CD8-positive, alpha-beta memory T cell (primary cell): ENCODE measurements around the gene CIDEB. TPM values are rescaled to one million over a fixed set of nuclear protein-coding genes. Genes with fewer than 3 reads are reported as not detected.

Experiments used
- CTCF ChIA-PET: fragments of 350-600 bp; sonication (Branson Sonifier 250); formaldehyde crosslinking; loops from one replicate; lab custom pipeline; 2021; ENCODE audit warnings: antibody characterized with exemption; lab: Charles Lee
- POLR2A ChIA-PET: fragments of 350-600 bp; sonication (Branson Sonifier 250); formaldehyde crosslinking; loops from one replicate; lab custom pipeline; 2021; ENCODE audit warnings: antibody characterized with exemption; lab: Charles Lee
- DNase-seq, 5 donors: peaks; one replicate each; pipeline versions ENCODE4 v3.0.0 to v3.0.0-alpha.2; 2020 to 2022; ENCODE audit warnings: mixed read lengths in 1 of 5
- H3K27ac ChIP-seq: one replicate; pipeline ENCODE4 v1.7.0; 2013; ENCODE audit warnings: low read depth, mild to moderate bottlenecking, low read length, moderate library complexity
- H3K27me3 ChIP-seq: 2 replicates; pipeline ENCODE4 v1.7.0; 2013; ENCODE audit warnings: low read length, mild to moderate bottlenecking; ENCODE audit not compliant: insufficient read depth, poor library complexity, severe bottlenecking
- H3K36me3 ChIP-seq: 2 replicates; pipeline ENCODE4 v1.7.0; 2013; ENCODE audit warnings: mild to moderate bottlenecking, low read length, moderate library complexity; ENCODE audit not compliant: insufficient read depth
- H3K4me1 ChIP-seq: 2 replicates; pipeline ENCODE4 v1.7.0; 2013; ENCODE audit warnings: mild to moderate bottlenecking, low read length, moderate library complexity; ENCODE audit not compliant: insufficient read depth
- H3K4me3 ChIP-seq: 2 replicates; pipeline ENCODE4 v1.7.0; 2013; ENCODE audit warnings: mild to moderate bottlenecking, low read length
- H3K9me3 ChIP-seq: 2 replicates; pipeline ENCODE4 v1.7.0; 2013; ENCODE audit warnings: mild to moderate bottlenecking, low read length
- H3K27ac Mint-ChIP-seq, 8 donors: one replicate each; pipeline ENCODE4 v1.8.0; 2020 to 2021; ENCODE audit warnings: mixed read lengths in 8 of 8, mild to moderate bottlenecking in 6 of 8, inconsistent platforms in 3 of 8, moderate library complexity in 3 of 8
- H3K27me3 Mint-ChIP-seq, 2 donors: one replicate each; pipeline ENCODE4 v1.8.0; 2020 to 2021; ENCODE audit warnings: mixed read lengths in 2 of 2, mild to moderate bottlenecking in 1 of 2, moderate library complexity in 1 of 2
- H3K36me3 Mint-ChIP-seq, 3 donors: one replicate each; pipeline ENCODE4 v1.8.0; 2020 to 2021; ENCODE audit warnings: mixed read lengths in 3 of 3, inconsistent platforms in 1 of 3, mild to moderate bottlenecking in 1 of 3
- H3K4me1 Mint-ChIP-seq, 3 donors: one replicate each; pipeline ENCODE4 v1.8.0; 2020 to 2021; ENCODE audit warnings: mixed read lengths in 3 of 3, inconsistent platforms in 1 of 3, mild to moderate bottlenecking in 1 of 3
- H3K4me3 Mint-ChIP-seq, 7 donors: one replicate each; pipeline ENCODE4 v1.8.0; 2020 to 2021; ENCODE audit warnings: mixed read lengths in 7 of 7, mild to moderate bottlenecking in 6 of 7, moderate library complexity in 4 of 7, inconsistent platforms in 2 of 7
- H3K9me3 Mint-ChIP-seq, 5 donors: one replicate each; pipeline ENCODE4 v1.8.0; 2020 to 2022; ENCODE audit warnings: mixed read lengths in 5 of 5, mild to moderate bottlenecking in 3 of 5, moderate library complexity in 2 of 5, inconsistent platforms in 1 of 5
- polyA plus RNA-seq: library from polyadenylated mRNA; unstranded; fragments of 300-500 nt; fragmentation: Illumina TruSeq; gene quantifications from one replicate; pipeline ENCODE4 v1.2.3, GENCODE V29; 2021
- total RNA-seq, 2 experiments: library from RNA; stranded (reverse); gene quantifications; one replicate each; pipeline ENCODE4 v1.2.3, GENCODE V29; 2021

The CIDEB gene
- total and polyA plus RNA-seq, 3 experiments from 2014 or later = 12.4 to 27.5 (median 12.7) TPM

GRCh38 chr14:24310265-24310645 lies 2.5 kb upstream of the CIDEB start:
- Mint-ChIP-seq H3K4me1 (peaks cover 63 to 71% (median 64%) of the 10 kb centered on the region in 3 donors), H3K9me3 (no peaks in the 10 kb centered on the region), H3K27me3 (peaks cover 0 to 2% of the 10 kb centered on the region in 2 donors), H3K36me3 (peaks cover 0 to 31% (median 11%) of the 10 kb centered on the region in 3 donors), H3K27ac (peak overlapping the region; percentile 89 to 98 (median 96)), H3K4me3 (peak overlapping the region; percentile 79 to 87 (median 83))
- CTCF ChIA-PET = interaction anchor here (0.9 to 17.7 kb wide), 13 partner anchors 10 to 126 kb away, joined by 3 to 265 read pairs (median 12); partner anchors contain the start of genes ADCY4, CBLN3, DHRS1 and KHNYN
- Histone ChIP-seq H3K4me3 (peak overlapping the region; percentile 58), H3K4me1 (peaks cover 65% of the 10 kb centered on the region), H3K36me3 (peaks cover 16% of the 10 kb centered on the region), H3K9me3 (no peaks in the 10 kb centered on the region), H3K27me3 (no peaks in the 10 kb centered on the region), H3K27ac (peak overlapping the region; percentile 69)
- POLR2A ChIA-PET = interaction anchor here (1.5 to 3.5 kb wide), 7 partner anchors 11 to 120 kb away, joined by 3 to 26 read pairs (median 9); partner anchors contain the start of genes CBLN3, DHRS1, KHNYN and NOP9
- DNase-seq = no peak

GRCh38 chr14:24309538-24310264 lies 1.9 kb upstream of the CIDEB start, which contains the start of gene LTB4R2:
Gene LTB4R2 (plus strand): TSS chr14:24310140. CDS start chr14:24310665, 525 bp downstream.
- no peaks in the 10 kb centered on the region for H3K27me3 ChIP-seq
- ChIA-PET CTCF (interaction anchor here (0.9 to 17.7 kb wide), 17 partner anchors 9 to 251 kb away, joined by 3 to 265 read pairs (median 7); partner anchors contain the start of genes ADCY4, CBLN3, CHMP4A and DHRS1), POLR2A (interaction anchor here (1.5 to 3.5 kb wide), 6 partner anchors 10 to 121 kb away, joined by 3 to 26 read pairs (median 12); partner anchors contain the start of genes CBLN3, DHRS1, KHNYN and NOP9)
- no peak for DNase-seq
- peaks cover 22% of the 10 kb centered on the region for H3K36me3 ChIP-seq
- Mint-ChIP-seq H3K27ac (peak within 1 kb of the TSS; percentile 89 to 98 (median 96)), H3K9me3 (no peaks in the 10 kb centered on the region), H3K4me3 (peak within 1 kb of the TSS; percentile 79 to 88 (median 84)), H3K4me1 (peaks cover 58 to 66% (median 59%) of the 10 kb centered on the region in 3 donors), H3K27me3 (peaks cover 0 to 2% of the 10 kb centered on the region in 2 donors), H3K36me3 (peaks cover 0 to 37% (median 16%) of the 10 kb centered on the region in 3 donors)
- no peaks in the 10 kb centered on the region for H3K9me3 ChIP-seq
- H3K4me3 ChIP-seq = peak within 1 kb of the TSS; percentile 58
- peak within 1 kb of the TSS; percentile 69 for H3K27ac ChIP-seq
- H3K4me1 ChIP-seq = peaks cover 59% of the 10 kb centered on the region

- Histone ChIP-seq H3K36me3 (peaks cover 33% of the 10 kb centered on the region), H3K9me3 (no peaks in the 10 kb centered on the region), H3K27me3 (no peaks in the 10 kb centered on the region), H3K27ac (no peak overlapping the region), H3K4me1 (peaks cover 48% of the 10 kb centered on the region), H3K4me3 (no peak overlapping the region)
- ChIA-PET CTCF (interaction anchor here (0.6 to 17.7 kb wide), 30 partner anchors 8 to 194 kb away, joined by 3 to 265 read pairs (median 4); partner anchors contain the start of genes ADCY4, CBLN3, CHMP4A and DCAF11), POLR2A (interaction anchor here (1.1 to 1.4 kb wide), 3 partner anchors 66 to 121 kb away, joined by 4 to 6 read pairs (median 5); partner anchors contain the start of genes CBLN3, KHNYN, MDP1 and TINF2)
- H3K36me3 Mint-ChIP-seq = peaks cover 0 to 49% (median 22%) of the 10 kb centered on the region in 3 donors
- DNase-seq = no peak
- H3K27me3 Mint-ChIP-seq = peaks cover 0 to 2% of the 10 kb centered on the region in 2 donors
- H3K27ac Mint-ChIP-seq = peak overlapping the region; percentile 84 to 96 (median 91)
- no peaks in the 10 kb centered on the region for H3K9me3 Mint-ChIP-seq
- peak overlapping the region in 4 of 7 donors; percentile 25 to 48 (median 29) for H3K4me3 Mint-ChIP-seq
- peaks cover 46 to 54% (median 47%) of the 10 kb centered on the region in 3 donors for H3K4me1 Mint-ChIP-seq
Measured at GRCh38 chr14:24308342-24309124, 756 bp upstream of the CIDEB start.

- ChIA-PET POLR2A (interaction anchor here (1.1 kb wide), 1 partner anchor 22 kb away, joined by 3 read pairs; no protein-coding TSS in a partner anchor), CTCF (interaction anchor here (1.2 to 17.7 kb wide), 16 partner anchors 7 to 249 kb away, joined by 3 to 265 read pairs (median 11); partner anchors contain the start of genes ADCY4, CBLN3, CHMP4A and DCAF11)
- H3K9me3 ChIP-seq = no peaks in the 10 kb centered on the region
- peaks cover 34% of the 10 kb centered on the region for H3K4me1 ChIP-seq
- peak overlapping the region in 1 of 7 donors; percentile 74 for H3K4me3 Mint-ChIP-seq
- no peaks in the 10 kb centered on the region for H3K27me3 Mint-ChIP-seq
- H3K4me3 ChIP-seq = no peak overlapping the region
- peaks cover 47% of the 10 kb centered on the region for H3K36me3 ChIP-seq
- H3K27ac Mint-ChIP-seq = peak overlapping the region in 6 of 8 donors; percentile 27 to 93 (median 82)
- peaks cover 5 to 62% (median 24%) of the 10 kb centered on the region in 3 donors for H3K36me3 Mint-ChIP-seq
- no peak for DNase-seq
- no peaks in the 10 kb centered on the region for H3K27me3 ChIP-seq
- H3K4me1 Mint-ChIP-seq = peaks cover 32 to 44% (median 36%) of the 10 kb centered on the region in 3 donors
- H3K9me3 Mint-ChIP-seq = no peaks in the 10 kb centered on the region
- H3K27ac ChIP-seq = no peak overlapping the region
Measured at GRCh38 chr14:24307156-24307574, 612 bp downstream of the CIDEB start.

GRCh38 chr14:24304019-24304387 lies 3.8 kb downstream of the CIDEB start:
- ChIA-PET CTCF (interaction anchor here (0.5 to 17.7 kb wide), 3 partner anchors 24 to 106 kb away, joined by 3 to 265 read pairs (median 151); partner anchors contain the start of genes ADCY4 and TINF2), POLR2A (interaction anchor here (1.2 kb wide), 1 partner anchor 126 kb away, joined by 3 read pairs; the partner anchor contains the start of gene KHNYN)
- DNase-seq = no peak
- peak overlapping the region in 1 of 7 donors; percentile 60 for H3K4me3 Mint-ChIP-seq
- peaks cover 33 to 49% (median 43%) of the 10 kb centered on the region in 3 donors for H3K4me1 Mint-ChIP-seq
- Histone ChIP-seq H3K36me3 (peaks cover 56% of the 10 kb centered on the region), H3K9me3 (no peaks in the 10 kb centered on the region), H3K4me1 (peaks cover 31% of the 10 kb centered on the region), H3K4me3 (no peak overlapping the region), H3K27ac (no peak overlapping the region), H3K27me3 (no peaks in the 10 kb centered on the region)
- peak overlapping the region in 2 of 8 donors; percentile 79 to 87 for H3K27ac Mint-ChIP-seq
- H3K27me3 Mint-ChIP-seq = no peaks in the 10 kb centered on the region
- H3K36me3 Mint-ChIP-seq = peaks cover 5 to 82% (median 27%) of the 10 kb centered on the region in 3 donors
- no peaks in the 10 kb centered on the region for H3K9me3 Mint-ChIP-seq

- H3K9me3 Mint-ChIP-seq = no peaks in the 10 kb centered on the region
- POLR2A ChIA-PET = interaction anchor here (0.9 to 4.4 kb wide), 9 partner anchors 10 to 186 kb away, joined by 3 to 30 read pairs (median 6); partner anchors contain the start of genes CBLN3, DCAF11, KHNYN and LTB4R
- H3K4me1 Mint-ChIP-seq = peaks cover 41 to 59% (median 54%) of the 10 kb centered on the region in 3 donors
- peak overlapping the region; percentile 89 to 97 (median 92) for H3K4me3 Mint-ChIP-seq
- H3K4me1 ChIP-seq = peaks cover 47% of the 10 kb centered on the region
- peaks cover 52% of the 10 kb centered on the region for H3K36me3 ChIP-seq
- H3K9me3 ChIP-seq = no peaks in the 10 kb centered on the region
- H3K27me3 Mint-ChIP-seq = no peaks in the 10 kb centered on the region
- H3K27ac ChIP-seq = peak overlapping the region; percentile 79
- no peak for DNase-seq
- H3K4me3 ChIP-seq = peak overlapping the region; percentile 83
- no peaks in the 10 kb centered on the region for H3K27me3 ChIP-seq
- CTCF ChIA-PET = interaction anchor here (1.1 to 17.7 kb wide), 9 partner anchors 9 to 140 kb away, joined by 3 to 265 read pairs (median 6); partner anchors contain the start of genes ADCY4, CIDEB, IRF9 and LTB4R
- H3K36me3 Mint-ChIP-seq = peaks cover 10 to 71% (median 25%) of the 10 kb centered on the region in 3 donors
- H3K27ac Mint-ChIP-seq = peak overlapping the region; percentile 94 to 99 (median 96)
Measured at GRCh38 chr14:24300326-24300980, 7.3 kb downstream of the CIDEB start.
